Measurements from ENCODE around the gene STK17B.

DNA sequence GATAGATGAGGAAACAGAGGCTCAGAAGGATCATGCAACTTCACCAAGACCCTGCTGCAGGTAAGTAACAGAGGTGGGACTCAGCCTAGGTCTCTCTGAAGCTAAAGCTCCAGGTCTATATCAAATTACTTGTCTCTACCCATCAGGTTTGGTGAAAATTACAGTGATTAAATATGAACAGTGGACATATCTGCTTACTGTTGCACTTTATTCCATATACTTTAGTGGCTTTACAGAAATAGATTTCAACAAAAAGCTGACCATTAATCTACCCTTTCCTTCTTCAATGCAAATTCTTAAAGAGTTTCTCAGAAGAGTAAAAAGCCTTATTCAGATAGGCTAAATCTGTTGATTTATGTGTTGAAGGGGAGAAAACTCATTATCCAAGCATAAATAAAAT, 42.8 kb upstream of the STK17B start:
- TF ChIP-seq FUS (optimal IDR thresholded peaks at IDR 0.05; ENCODE audit: low read depth, low read length): no peak
- TF ChIP-seq SPI1 (IDR thresholded peaks at IDR 0.05; ENCODE audit: borderline replicate concordance, low read depth, low read length): no peak
- TF ChIP-seq, protein P1, sequence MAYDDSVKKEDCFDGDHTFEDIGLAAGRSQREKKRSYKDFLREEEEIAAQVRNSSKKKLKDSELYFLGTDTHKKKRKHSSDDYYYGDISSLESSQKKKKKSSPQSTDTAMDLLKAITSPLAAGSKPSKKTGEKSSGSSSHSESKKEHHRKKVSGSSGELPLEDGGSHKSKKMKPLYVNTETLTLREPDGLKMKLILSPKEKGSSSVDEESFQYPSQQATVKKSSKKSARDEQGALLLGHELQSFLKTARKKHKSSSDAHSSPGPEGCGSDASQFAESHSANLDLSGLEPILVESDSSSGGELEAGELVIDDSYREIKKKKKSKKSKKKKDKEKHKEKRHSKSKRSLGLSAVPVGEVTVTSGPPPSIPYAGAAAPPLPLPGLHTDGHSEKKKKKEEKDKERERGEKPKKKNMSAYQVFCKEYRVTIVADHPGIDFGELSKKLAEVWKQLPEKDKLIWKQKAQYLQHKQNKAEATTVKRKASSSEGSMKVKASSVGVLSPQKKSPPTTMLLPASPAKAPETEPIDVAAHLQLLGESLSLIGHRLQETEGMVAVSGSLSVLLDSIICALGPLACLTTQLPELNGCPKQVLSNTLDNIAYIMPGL (CRISPR knock-in tag; IDR thresholded peaks at IDR 0.05): no peak
- TF ChIP-seq, protein P2, sequence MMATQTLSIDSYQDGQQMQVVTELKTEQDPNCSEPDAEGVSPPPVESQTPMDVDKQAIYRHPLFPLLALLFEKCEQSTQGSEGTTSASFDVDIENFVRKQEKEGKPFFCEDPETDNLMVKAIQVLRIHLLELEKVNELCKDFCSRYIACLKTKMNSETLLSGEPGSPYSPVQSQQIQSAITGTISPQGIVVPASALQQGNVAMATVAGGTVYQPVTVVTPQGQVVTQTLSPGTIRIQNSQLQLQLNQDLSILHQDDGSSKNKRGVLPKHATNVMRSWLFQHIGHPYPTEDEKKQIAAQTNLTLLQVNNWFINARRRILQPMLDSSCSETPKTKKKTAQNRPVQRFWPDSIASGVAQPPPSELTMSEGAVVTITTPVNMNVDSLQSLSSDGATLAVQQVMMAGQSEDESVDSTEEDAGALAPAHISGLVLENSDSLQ (IDR thresholded peaks at IDR 0.05): no peak
- TF ChIP-seq, protein P3, sequence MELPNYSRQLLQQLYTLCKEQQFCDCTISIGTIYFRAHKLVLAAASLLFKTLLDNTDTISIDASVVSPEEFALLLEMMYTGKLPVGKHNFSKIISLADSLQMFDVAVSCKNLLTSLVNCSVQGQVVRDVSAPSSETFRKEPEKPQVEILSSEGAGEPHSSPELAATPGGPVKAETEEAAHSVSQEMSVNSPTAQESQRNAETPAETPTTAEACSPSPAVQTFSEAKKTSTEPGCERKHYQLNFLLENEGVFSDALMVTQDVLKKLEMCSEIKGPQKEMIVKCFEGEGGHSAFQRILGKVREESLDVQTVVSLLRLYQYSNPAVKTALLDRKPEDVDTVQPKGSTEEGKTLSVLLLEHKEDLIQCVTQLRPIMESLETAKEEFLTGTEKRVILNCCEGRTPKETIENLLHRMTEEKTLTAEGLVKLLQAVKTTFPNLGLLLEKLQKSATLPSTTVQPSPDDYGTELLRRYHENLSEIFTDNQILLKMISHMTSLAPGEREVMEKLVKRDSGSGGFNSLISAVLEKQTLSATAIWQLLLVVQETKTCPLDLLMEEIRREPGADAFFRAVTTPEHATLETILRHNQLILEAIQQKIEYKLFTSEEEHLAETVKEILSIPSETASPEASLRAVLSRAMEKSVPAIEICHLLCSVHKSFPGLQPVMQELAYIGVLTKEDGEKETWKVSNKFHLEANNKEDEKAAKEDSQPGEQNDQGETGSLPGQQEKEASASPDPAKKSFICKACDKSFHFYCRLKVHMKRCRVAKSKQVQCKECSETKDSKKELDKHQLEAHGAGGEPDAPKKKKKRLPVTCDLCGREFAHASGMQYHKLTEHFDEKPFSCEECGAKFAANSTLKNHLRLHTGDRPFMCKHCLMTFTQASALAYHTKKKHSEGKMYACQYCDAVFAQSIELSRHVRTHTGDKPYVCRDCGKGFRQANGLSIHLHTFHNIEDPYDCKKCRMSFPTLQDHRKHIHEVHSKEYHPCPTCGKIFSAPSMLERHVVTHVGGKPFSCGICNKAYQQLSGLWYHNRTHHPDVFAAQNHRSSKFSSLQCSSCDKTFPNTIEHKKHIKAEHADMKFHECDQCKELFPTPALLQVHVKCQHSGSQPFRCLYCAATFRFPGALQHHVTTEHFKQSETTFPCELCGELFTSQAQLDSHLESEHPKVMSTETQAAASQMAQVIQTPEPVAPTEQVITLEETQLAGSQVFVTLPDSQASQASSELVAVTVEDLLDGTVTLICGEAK (IDR thresholded peaks at IDR 0.05): no peak
- TF ChIP-seq, protein P3 (CRISPR knock-in tag; IDR thresholded peaks at IDR 0.05): no peak
- TF ChIP-seq COPS2 (conservative IDR thresholded peaks at IDR 0.05): no peak
- TF ChIP-seq, protein P4, sequence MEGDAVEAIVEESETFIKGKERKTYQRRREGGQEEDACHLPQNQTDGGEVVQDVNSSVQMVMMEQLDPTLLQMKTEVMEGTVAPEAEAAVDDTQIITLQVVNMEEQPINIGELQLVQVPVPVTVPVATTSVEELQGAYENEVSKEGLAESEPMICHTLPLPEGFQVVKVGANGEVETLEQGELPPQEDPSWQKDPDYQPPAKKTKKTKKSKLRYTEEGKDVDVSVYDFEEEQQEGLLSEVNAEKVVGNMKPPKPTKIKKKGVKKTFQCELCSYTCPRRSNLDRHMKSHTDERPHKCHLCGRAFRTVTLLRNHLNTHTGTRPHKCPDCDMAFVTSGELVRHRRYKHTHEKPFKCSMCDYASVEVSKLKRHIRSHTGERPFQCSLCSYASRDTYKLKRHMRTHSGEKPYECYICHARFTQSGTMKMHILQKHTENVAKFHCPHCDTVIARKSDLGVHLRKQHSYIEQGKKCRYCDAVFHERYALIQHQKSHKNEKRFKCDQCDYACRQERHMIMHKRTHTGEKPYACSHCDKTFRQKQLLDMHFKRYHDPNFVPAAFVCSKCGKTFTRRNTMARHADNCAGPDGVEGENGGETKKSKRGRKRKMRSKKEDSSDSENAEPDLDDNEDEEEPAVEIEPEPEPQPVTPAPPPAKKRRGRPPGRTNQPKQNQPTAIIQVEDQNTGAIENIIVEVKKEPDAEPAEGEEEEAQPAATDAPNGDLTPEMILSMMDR (IDR thresholded peaks at IDR 0.05 in 2 of 3, conservative IDR thresholded peaks at IDR 0.05 in 1 of 3; ENCODE audit: insufficient read depth in 2 of 3, low read depth in 1 of 3, low read length in 3 of 3): no peak
- TF ChIP-seq MCM3 (IDR thresholded peaks at IDR 0.05): no peak
- TF ChIP-seq, protein P5, sequence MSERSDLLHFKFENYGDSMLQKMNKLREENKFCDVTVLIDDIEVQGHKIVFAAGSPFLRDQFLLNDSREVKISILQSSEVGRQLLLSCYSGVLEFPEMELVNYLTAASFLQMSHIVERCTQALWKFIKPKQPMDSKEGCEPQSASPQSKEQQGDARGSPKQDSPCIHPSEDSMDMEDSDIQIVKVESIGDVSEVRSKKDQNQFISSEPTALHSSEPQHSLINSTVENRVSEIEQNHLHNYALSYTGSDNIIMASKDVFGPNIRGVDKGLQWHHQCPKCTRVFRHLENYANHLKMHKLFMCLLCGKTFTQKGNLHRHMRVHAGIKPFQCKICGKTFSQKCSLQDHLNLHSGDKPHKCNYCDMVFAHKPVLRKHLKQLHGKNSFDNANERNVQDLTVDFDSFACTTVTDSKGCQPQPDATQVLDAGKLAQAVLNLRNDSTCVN (CRISPR knock-in tag; IDR thresholded peaks at IDR 0.05): no peak
